AG10803 (cell line): ENCODE measurements around the gene PPIL6.
A peak's percentile ranks its signal among the peaks of the same experiment; 100 is the strongest.

Experiments
- DNase-seq: peaks from one replicate; pipeline ENCODE4 v3.0.0; 2010; ENCODE audit warnings: low read depth
- H3K4me3 ChIP-seq: 2 replicates; pipeline ENCODE4 v1.5.1; 2011; ENCODE audit warnings: mild to moderate bottlenecking, low read length, control low read depth
- CTCF ChIP-seq: conservative IDR thresholded peaks from 2 replicates; pipeline ENCODE4 v1.5.1; 2011; ENCODE audit warnings: mild to moderate bottlenecking, low read length, control low read depth, inconsistent platforms

The PPIL6 gene

GRCh38 chr6:109420751-109421150, 19.7 kb downstream of the PPIL6 start:
- TF ChIP-seq CTCF, result no peak
- DNase-seq, result no peak
- no peak overlapping the region for H3K4me3 ChIP-seq

- no peak for TF ChIP-seq CTCF
- no peak for DNase-seq
- H3K4me3 ChIP-seq, result no peak overlapping the region
Observed at GRCh38 chr6:109417646-109418045, 22.8 kb downstream of the PPIL6 start.

GRCh38 chr6:109411034-109411433, 29.4 kb downstream of the PPIL6 start:
- H3K4me3 ChIP-seq, result no peak overlapping the region
- TF ChIP-seq CTCF, result no peak
- no peak for DNase-seq

GRCh38 chr6:109406196-109406595, 34.2 kb downstream of the PPIL6 start:
- DNase-seq, result peak; percentile 82
- TF ChIP-seq CTCF, result no peak
- H3K4me3 ChIP-seq, result no peak overlapping the region

- peak; percentile 54 for TF ChIP-seq CTCF
- H3K4me3 ChIP-seq, result no peak overlapping the region
- DNase-seq, result peak; percentile 20
Observed at GRCh38 chr6:109397020-109397419, 43.4 kb downstream of the PPIL6 start.

GRCh38 chr6:109396046-109396718, 44.2 kb downstream of the PPIL6 start:
- TF ChIP-seq CTCF, result no peak
- DNase-seq, result no peak
- H3K4me3 ChIP-seq, result no peak overlapping the region

- H3K4me3 ChIP-seq, result no peak overlapping the region
- DNase-seq, result no peak
- no peak for TF ChIP-seq CTCF
Observed at GRCh38 chr6:109393886-109394281, 46.5 kb downstream of the PPIL6 start.
